RKO (cell line): ENCODE results near the gene KCNJ12.
"Not testable (repeated sequence)": the region's sequence is repeated elsewhere in the genome, so short reads cannot be mapped to it uniquely, and the experiment has no call there.

ENCODE experiments used
- DNase-seq: peaks from one replicate; pipeline ENCODE4 v3.0.0-alpha.2; 2016; ENCODE audit warnings: low spot score

KCNJ12 gene

GRCh38 chr17:21422311-21423189 lies 46.4 kb downstream of the KCNJ12 start:
- DNase-seq: not testable (repeated sequence)

- not testable (repeated sequence) for DNase-seq
These were observed 47.0 kb downstream of the KCNJ12 start for GRCh38 chr17:21423190-21423493.

GRCh38 chr17:21424697-21425096 lies 48.5 kb downstream of the KCNJ12 start:
- DNase-seq: not testable (repeated sequence)

DNA sequence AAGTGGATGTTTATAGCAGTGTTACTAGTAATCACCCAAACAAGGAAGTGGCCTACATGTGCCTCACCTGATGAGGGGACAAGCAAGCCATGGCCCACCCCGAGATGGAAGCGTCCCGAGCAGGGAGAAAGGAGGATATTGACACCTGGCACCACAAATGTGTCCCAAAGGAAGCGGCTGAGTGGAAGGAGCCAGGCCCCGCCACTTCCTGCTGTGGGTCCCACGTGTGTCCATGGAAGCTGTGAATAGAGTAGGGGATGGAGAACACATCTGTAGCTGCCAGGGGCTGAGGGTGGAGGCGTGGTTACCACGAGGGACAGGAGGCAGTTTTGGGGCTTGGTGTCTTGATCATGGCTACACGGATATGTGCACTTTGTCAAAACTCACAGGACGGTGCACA lies 49.2 kb downstream of the KCNJ12 start:
- no peak for DNase-seq

DNA sequence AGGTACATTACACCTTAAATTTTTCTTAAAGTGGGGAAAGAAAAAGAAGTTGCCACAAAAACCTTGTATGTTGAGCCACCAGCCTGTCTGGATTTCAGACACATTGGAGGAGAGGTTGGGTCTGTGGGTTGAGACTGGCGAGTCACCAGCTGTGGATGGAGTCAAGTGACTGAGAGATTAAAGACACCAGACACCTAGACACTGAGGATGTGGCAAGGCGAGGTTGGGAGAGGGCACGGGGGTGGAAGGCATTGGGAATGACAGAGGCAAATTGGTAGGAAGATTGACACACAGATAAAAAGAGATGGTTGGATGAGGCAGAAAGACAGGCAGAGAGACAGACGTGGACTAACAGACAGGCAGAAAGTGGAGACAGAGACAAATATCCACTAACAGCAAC lies 49.6 kb downstream of the KCNJ12 start:
- DNase-seq: no peak

GRCh38 chr17:21426246-21426645 lies 50.1 kb downstream of the KCNJ12 start:
- DNase-seq: not testable (repeated sequence)

- not testable (repeated sequence) for DNase-seq
These were observed 50.7 kb downstream of the KCNJ12 start for GRCh38 chr17:21426876-21427275.

DNA sequence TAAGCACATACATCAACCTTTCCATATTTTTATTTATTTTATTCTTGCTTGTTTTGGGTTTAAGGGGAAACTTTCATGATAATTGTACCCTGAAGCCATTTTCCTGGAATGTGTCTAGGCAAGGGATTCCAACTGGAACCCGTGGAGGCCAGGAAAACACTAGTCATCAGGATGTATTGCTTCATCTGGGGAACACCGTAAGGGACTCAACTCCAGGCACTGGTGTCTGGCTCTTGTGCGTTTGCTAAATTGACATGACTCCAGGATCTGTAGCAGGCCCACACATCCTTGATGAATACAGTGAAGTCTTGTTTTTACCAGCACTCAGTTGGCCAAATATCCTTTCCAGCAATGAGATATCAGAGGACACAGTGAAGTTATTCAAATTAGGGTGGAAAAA lies 51.6 kb downstream of the KCNJ12 start:
- DNase-seq: not testable (repeated sequence)

GRCh38 chr17:21428752-21429424 lies 52.7 kb downstream of the KCNJ12 start:
- DNase-seq: not testable (repeated sequence)

DNA sequence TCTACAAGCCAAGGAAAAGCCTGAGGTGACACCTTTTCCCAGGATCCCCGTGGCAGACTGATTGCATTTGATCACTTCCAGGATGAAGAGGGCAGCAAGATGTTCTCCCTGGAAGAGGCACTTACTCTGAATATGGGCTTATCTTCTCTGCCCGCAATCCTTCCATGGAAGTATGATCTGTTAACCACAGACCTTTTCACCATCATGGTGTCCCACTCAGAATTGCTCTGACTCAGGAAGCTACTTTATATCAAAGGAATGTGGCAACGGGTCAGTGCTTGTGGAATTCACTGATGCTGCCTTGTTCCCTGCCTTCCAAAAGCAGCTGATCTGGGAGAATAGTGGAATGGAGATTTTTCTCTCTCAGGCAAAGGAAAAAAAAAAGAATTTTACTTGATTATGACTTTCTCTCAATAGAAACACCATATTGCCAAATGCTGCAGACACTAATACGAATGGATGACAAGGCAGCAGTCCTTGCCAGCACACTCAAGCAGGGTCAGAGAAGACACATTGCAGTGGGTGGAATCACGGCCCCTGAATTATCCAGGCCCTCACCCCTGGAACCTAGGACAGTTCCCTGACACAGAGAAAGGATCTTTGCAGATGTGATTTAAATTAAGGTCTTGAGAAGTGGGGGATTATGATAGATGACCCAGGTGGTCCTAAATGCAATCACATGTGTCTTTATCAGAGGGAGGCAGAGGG lies 53.9 kb downstream of the KCNJ12 start:
- DNase-seq: not testable (repeated sequence)

- not testable (repeated sequence) for DNase-seq
These were observed 57.8 kb downstream of the KCNJ12 start for GRCh38 chr17:21433971-21434370.

DNA sequence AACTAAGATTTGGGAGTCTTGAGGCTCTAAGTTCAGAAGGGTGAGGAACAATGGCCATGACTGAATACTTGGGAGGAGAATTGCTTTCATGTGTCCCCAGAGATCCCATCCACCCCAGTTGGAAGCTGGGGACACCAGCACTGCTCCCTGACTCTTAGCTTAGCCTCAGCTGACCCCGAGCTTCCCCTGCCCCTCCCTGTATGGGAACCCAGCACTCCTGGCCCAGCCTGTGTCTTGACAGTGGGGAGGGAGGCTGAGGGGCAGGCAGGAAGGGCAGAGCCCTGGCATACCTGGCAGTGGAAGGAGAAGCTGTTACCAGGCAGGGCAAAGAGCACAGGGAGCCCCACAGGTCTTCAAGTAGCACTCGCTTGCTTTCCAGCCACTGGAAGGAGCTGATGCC lies 58.8 kb downstream of the KCNJ12 start:
- DNase-seq: not testable (repeated sequence)

DNA sequence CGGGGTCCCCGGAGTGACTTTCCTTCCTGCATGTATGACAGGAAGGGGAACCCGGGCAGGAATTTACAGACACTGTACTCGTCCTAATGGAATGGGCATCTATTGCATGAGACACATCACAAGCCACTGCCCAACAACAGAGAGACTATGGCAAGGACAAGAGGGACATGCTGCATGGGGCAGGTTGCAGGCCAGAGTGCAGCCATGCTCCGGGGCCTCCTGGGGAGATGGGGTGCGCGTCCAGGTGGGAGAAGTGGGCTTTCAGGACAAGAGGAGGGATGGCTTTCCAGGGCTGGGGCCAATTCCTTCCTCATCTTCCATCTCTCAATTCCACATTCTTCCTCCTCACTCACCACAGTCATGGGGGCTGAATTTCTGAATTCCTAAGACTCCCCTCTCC lies 60.3 kb downstream of the KCNJ12 start:
- not testable (repeated sequence) for DNase-seq

GRCh38 chr17:21436883-21437836 lies 61.0 kb downstream of the KCNJ12 start:
- not testable (repeated sequence) for DNase-seq

DNA sequence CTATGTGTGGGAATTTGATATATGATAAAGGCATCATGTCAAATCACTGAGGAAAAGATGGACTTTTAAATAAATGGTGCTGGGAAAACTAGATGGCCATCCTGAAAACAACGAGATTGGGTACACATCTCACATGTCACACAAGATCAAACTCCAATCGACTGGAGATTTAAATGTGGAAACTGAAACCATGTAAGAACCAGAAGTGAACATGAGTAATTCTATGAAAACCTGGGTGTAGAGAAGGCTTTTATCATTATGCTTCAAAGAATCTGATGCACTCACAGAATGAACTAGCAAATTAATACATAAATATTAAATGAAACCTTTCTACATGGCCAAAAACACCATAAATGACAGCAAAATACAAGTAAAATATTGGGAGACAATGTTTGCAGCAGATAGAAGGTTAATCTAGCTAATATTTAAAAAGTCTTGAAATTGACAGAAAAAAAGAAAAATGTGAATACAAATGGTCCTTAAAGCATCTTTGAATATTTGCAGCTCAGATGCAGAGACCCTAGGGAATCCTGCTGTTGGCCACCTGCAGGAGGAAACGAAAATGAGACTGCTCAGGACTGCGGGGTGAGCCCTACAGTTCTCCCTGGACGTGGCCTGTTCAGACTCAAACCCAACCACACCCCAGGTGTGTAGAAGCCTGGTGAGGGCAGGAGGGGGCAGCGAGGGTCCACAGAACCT lies 62.3 kb downstream of the KCNJ12 start:
- DNase-seq: not testable (repeated sequence)

DNA sequence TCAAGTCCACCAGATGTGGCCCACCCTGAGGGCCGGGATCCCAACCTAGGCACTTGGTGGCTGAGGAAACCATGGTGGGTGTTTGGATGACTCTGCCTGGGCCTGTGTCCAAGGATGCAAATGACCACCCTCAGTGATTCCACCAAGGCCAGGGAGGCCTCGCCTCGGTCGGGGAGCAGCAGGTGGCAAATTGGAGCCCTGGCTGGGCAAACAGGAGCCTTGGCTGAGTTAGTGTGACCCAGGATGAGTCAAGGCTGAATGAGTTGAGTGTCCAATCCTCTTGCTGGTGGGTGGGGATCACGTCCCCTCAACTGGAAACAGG lies 62.8 kb downstream of the KCNJ12 start:
- DNase-seq: not testable (repeated sequence)

- no peak for DNase-seq
These were observed 69.0 kb downstream of the KCNJ12 start for GRCh38 chr17:21445091-21445650.

DNA sequence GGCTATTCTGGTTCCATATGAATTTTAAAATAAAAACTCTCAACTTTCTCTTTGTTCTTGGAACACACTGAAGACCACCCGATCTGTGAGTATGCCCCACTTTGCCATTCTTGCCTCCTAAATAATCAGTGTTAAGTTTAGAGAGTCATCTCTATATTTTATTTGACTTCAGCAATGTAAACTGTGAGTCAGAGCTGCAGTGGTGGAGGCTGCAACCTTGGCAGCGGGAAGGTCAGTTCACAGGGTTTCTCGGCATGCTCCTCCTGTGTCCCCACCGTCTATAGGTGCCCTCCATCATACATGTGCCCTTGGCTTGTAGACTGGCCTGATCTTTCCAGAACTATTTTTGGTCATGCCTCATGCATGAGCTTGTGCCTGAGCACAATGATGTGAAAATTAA lies 71.4 kb downstream of the KCNJ12 start:
- DNase-seq: not testable (repeated sequence)

- DNase-seq: not testable (repeated sequence)
These were observed 73.7 kb downstream of the KCNJ12 start for GRCh38 chr17:21449891-21450290.

DNA sequence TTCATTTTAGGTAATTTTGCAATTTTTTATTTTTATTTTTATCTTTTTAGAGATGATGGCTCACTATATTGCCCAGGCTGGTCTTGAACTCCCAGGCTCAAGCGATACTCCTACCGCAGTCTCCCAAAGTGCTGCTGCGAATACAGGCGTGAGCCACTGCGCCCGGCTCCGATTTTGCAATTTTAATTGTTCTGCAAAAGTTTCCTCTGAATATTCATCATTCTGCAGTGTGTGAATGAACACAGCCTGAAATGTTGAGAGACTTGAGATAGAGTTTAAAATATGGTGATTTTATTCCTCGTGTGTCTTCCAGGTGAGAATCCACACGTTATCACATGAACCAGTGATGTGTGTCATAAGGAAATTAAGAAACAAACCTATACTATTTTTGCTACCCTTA lies 75.8 kb downstream of the KCNJ12 start:
- DNase-seq: no peak
